GM18867 (cell line): ENCODE data around the gene PDLIM3.
"Not testable (repeated sequence)": the region's sequence is repeated elsewhere in the genome, so short reads cannot be mapped to it uniquely, and the experiment has no call there.

Experiments used
- ATAC-seq: cut with Tn5 transposase; IDR thresholded peaks from one replicate; pipeline ENCODE4 v1.9.1; 2021; ENCODE audit warnings: mild to moderate bottlenecking, moderate library complexity; ENCODE audit not compliant: unreplicated experiment

PDLIM3 gene

GRCh38 chr4:185534866-185535611 is at the start of gene PDLIM3:
Gene PDLIM3, minus strand, starts transcription at chr4:185535507. Its CDS starts 73 bp downstream, at chr4:185535434.
- no peak for ATAC-seq

GRCh38 chr4:185583813-185584212 is 48.5 kb upstream of the PDLIM3 start:
- ATAC-seq, result no peak

GRCh38 chr4:185582651-185583400 is 47.5 kb upstream of the PDLIM3 start:
- ATAC-seq, result no peak

- ATAC-seq, result no peak
Observed at GRCh38 chr4:185580699-185581098, 45.4 kb upstream of the PDLIM3 start.

GRCh38 chr4:185578284-185578683 is 43.0 kb upstream of the PDLIM3 start:
- ATAC-seq, result no peak

- no peak for ATAC-seq
Observed at GRCh38 chr4:185576962-185577950, 41.9 kb upstream of the PDLIM3 start.

GRCh38 chr4:185576314-185576961 is 41.1 kb upstream of the PDLIM3 start:
- no peak for ATAC-seq

GRCh38 chr4:185573651-185574199 is 38.4 kb upstream of the PDLIM3 start:
- no peak for ATAC-seq

- ATAC-seq, result no peak
Observed at GRCh38 chr4:185570727-185571126, 35.4 kb upstream of the PDLIM3 start.

GRCh38 chr4:185567381-185568376 is 32.4 kb upstream of the PDLIM3 start:
- no peak for ATAC-seq

GRCh38 chr4:185566972-185567371 is 31.7 kb upstream of the PDLIM3 start:
- ATAC-seq, result no peak

GRCh38 chr4:185566425-185566824 is 31.1 kb upstream of the PDLIM3 start:
- no peak for ATAC-seq

GRCh38 chr4:185565696-185566095 is 30.4 kb upstream of the PDLIM3 start:
- no peak for ATAC-seq

- no peak for ATAC-seq
Observed at GRCh38 chr4:185564349-185564748, 29.0 kb upstream of the PDLIM3 start.

GRCh38 chr4:185562531-185562930 is 27.2 kb upstream of the PDLIM3 start:
- ATAC-seq, result no peak

GRCh38 chr4:185560316-185560715 is 25.0 kb upstream of the PDLIM3 start:
- no peak for ATAC-seq

- ATAC-seq, result no peak
Observed at GRCh38 chr4:185559915-185560281, 24.6 kb upstream of the PDLIM3 start.

GRCh38 chr4:185559251-185559914 is 24.1 kb upstream of the PDLIM3 start:
- ATAC-seq, result not testable (repeated sequence)
